NB4 (cell line): Measurements from ENCODE around the gene WDR38.

Experiments
- MYC ChIP-seq: IDR thresholded peaks from 2 replicates; pipeline ENCODE4 v1.6.1; 2011; ENCODE audit warnings: low read depth, low read length
- TF ChIP-seq, protein P1 (sequence below): IDR thresholded peaks from one replicate; pipeline ENCODE4 v1.5.1; 2012; ENCODE audit warnings: low read depth, low read length
- TF ChIP-seq, protein P2 (sequence below): IDR thresholded peaks from 2 replicates; pipeline ENCODE4 v1.6.1; 2011; ENCODE audit warnings: low read depth, low read length

DNA sequence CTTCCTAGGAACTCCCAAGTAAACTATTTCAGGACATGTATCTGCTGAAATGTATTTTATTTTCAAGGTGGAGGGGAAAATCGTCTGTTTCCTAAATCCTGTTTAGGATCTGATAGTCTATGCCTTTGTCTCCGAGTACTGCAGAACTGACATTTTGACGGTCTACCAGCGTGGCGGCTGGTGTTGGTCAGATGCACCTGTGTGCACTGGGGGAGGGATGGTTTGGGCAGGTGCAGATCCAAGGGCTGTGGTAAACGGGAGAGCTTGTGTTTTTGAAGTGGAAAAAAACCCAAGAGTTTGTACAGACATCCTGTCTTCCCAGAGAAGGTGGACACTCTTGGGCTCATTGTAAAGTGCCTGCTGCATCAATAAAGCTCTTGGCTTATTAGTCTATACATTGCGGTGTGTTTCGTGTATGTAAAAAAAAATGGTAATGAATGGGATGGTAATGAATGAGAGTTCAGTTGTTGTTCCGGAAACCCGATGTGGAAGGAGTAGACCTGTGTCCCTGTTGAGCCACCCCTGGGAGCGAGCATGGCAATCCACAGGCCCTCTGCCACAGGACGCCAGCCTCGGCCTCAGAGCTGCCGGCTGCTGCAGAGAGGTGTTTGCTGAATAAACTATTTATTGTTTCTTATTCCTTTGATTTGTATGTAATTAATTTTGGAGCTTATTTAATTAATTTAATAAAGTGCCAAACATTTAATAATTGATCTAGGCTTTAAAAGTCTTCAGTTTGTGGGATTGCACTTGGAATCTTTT lies 23.9 kb downstream of the WDR38 start:
- TF ChIP-seq, protein P1, sequence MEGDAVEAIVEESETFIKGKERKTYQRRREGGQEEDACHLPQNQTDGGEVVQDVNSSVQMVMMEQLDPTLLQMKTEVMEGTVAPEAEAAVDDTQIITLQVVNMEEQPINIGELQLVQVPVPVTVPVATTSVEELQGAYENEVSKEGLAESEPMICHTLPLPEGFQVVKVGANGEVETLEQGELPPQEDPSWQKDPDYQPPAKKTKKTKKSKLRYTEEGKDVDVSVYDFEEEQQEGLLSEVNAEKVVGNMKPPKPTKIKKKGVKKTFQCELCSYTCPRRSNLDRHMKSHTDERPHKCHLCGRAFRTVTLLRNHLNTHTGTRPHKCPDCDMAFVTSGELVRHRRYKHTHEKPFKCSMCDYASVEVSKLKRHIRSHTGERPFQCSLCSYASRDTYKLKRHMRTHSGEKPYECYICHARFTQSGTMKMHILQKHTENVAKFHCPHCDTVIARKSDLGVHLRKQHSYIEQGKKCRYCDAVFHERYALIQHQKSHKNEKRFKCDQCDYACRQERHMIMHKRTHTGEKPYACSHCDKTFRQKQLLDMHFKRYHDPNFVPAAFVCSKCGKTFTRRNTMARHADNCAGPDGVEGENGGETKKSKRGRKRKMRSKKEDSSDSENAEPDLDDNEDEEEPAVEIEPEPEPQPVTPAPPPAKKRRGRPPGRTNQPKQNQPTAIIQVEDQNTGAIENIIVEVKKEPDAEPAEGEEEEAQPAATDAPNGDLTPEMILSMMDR, result no peak
- TF ChIP-seq, protein P2, sequence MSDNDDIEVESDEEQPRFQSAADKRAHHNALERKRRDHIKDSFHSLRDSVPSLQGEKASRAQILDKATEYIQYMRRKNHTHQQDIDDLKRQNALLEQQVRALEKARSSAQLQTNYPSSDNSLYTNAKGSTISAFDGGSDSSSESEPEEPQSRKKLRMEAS, result no peak
- no peak for TF ChIP-seq MYC
